Measurements from ENCODE around the gene MMD2. TPM values are rescaled to one million over a fixed set of nuclear protein-coding genes. Genes with fewer than 3 reads are reported as not detected.

The MMD2 gene
- total RNA-seq, 1 donor: not detected

DNA sequence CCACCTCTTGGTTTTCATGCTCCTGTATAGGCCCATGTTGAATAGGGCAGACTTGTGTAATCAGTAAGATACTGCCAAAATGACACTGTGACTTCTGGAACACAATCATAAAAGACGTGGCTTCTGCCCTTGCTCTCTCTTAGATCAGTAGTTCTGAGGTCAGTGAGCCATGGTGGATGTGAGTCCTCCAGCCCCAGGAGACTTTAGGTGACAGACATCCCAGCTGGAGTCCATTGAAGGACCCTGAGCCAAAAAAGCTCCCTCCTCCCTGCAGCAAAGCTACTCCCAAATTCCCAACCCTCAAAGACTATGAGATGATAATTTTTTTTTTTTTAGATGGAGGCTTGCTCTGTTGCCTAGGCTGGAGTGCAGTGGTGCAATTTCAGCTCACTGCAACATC lies 72.3 kb downstream of the MMD2 start:
- no peak for TF ChIP-seq CTCF (IDR thresholded peaks at IDR 0.05; ENCODE audit: insufficient read depth, low read depth, low read length)
- H3K4me3 ChIP-seq (ENCODE audit: low read depth, low read length): no peak overlapping the region
- no peak for DNase-seq (ENCODE audit: low read depth)

DNA sequence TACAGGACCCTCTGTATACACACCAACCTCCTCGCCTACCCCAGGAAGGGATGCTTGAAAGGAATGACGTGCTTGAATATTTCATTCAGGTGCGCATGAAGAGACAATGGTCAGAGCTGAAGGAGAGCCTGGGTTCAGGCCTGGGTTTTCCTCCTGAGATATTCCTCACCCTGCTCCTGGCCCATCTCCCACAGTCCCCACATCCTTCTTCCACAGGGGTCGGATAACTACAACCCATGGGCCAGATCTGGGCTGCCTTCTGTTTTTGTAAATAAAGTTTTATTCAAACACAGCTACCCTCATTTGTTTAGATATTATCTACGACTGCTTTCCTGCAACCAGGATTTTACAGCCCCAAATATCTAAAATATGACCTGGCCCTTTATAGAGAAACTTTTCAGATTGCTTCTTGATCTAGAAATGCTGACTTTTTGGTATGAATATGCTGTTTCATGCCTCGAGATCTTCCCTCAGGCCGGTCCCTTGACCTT lies 73.6 kb downstream of the MMD2 start:
- H3K4me3 ChIP-seq (ENCODE audit: low read depth, low read length): no peak overlapping the region
- TF ChIP-seq CTCF (IDR thresholded peaks at IDR 0.05; ENCODE audit: insufficient read depth, low read depth, low read length): no peak
- no peak for DNase-seq (ENCODE audit: low read depth)

DNA sequence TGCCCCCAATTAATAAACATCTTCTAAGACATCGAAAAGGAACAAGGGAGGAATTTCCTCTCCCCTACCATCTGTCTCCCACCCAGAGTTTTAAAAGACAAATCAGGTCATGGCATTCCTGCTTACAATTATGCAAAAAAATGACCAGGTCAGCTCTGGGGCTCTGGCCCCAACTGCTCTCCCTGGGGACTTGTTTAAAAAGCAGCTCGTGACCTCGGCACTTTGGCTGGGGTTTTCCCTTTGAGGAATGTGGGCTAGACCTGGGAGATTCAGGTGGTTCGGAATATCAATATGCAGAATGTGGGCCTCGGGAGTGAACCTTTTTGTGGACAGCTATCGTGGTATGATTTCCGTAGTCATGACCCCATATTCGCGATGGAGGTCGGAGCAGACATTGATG lies 74.8 kb downstream of the MMD2 start:
- no peak overlapping the region for H3K4me3 ChIP-seq (ENCODE audit: low read depth, low read length)
- no peak for TF ChIP-seq CTCF (IDR thresholded peaks at IDR 0.05; ENCODE audit: insufficient read depth, low read depth, low read length)
- DNase-seq (ENCODE audit: low read depth): no peak

DNA sequence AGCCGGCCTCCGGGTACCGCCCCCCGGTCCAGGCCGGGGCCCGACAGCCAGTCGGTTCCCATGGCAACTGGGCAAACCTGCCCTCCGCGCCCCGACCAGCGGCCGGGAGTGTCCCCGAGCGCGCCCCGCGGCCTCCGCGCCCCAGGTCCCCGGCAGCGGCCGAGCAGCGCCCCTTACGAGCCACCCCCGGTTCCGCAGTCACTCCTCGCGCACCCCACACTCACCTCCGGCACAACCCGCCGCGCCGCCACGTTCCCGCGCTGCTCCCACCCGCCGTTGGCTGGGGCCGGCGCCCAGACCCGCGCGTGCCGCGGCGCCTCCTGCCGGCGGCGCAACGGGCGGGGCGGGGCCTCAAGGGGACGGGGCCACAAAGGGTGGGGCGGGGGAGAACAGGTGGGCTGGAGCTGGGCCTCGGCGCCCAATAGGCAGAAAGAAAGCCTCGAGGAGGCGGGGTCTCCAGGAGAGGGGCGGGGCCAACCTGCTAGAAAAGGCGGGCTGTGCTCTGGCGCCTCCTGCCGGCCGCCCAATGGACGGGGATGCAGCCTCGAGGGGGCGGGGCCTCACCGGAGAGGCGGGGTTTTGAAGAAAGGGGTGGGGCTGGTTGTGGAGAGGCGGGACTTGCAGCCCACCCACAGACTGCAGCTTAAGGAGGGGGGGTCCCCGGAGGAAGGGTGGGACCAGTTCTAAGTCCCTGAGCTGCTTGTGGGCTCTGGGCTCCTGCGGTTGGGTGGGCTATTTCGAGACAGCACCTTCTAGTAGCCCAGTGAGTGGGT lies 75.4 kb downstream of the MMD2 start, which contains the start of gene RADIL:
Gene RADIL (minus strand): TSS at position 345 of the 773 bp plus-strand sequence. CDS start 5,577 bp downstream, outside the sequence.
- DNase-seq (ENCODE audit: low read depth): peak; percentile 91

DNA sequence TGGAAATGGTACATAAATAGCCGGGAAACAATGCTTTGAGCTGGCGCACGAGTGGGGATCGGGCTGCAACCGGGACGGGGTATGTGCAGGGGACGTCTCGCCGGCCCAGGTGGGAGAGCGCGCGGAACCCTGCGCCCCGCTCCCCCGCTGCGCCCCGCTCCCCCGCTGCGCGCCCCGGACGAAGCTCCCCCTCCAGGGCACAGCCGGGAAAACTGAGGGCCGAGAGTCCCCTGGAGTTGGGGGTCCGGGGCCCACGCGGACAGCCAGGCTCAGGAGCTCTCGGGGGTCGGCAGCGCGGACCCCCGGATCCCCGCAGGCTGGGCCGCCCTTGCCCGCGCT lies 76.0 kb downstream of the MMD2 start:
- no peak for DNase-seq (ENCODE audit: low read depth)
- H3K4me3 ChIP-seq (ENCODE audit: low read depth, low read length): peak overlapping the region; percentile 54
- TF ChIP-seq CTCF (IDR thresholded peaks at IDR 0.05; ENCODE audit: insufficient read depth, low read depth, low read length): no peak

More for the DNA sequence above, 75.4 kb downstream of the MMD2 start, which contains the start of gene RADIL:
- peak within 1 kb of the TSS; percentile 54 for H3K4me3 ChIP-seq (ENCODE audit: low read depth, low read length)
- TF ChIP-seq CTCF (IDR thresholded peaks at IDR 0.05; ENCODE audit: insufficient read depth, low read depth, low read length): peak; percentile 81

DNA sequence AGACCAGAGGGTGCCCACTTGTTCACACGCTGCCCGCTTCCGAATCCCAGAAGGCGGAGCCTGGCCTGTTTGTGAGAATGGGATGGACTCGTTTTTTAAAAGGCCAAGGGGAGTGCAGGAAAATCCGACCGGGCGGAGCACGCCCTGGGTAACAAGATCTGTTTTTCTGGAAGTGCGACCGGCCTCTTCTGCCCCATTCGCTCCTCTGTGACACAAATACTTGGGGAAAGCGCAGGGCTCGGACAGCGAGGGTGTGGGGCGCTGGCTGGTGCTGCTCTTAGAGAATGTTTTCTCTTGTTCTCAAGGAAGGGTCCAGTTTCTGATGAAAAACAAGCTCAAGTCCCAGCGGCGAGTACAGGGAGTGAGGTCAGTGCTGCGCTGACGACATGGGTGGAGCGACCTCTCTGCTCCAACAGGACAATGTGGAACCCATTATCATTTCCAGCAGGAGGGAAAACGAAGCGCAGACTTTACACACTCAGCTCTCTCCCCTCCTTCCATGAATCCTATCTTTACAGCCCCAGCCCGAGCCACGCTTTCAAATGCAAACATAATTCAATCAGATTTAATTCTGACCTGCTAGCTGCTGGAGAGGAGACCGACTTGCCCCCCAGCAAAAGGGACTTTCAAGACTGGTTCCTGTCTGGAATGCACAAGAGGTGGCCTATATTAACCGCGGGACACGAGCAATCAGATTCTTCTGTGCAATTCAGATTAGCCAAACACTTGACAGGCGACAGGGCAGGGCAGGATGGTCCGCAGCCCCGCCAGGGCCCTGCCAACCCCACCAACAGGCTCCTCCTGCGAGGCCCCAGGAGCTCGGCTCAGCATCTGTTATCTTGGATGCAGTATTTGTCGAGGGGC lies 76.6 kb downstream of the MMD2 start:
- peak overlapping the region; percentile 54 for H3K4me3 ChIP-seq (ENCODE audit: low read depth, low read length)
- no peak for TF ChIP-seq CTCF (IDR thresholded peaks at IDR 0.05; ENCODE audit: insufficient read depth, low read depth, low read length)
- peak; percentile 84 for DNase-seq (ENCODE audit: low read depth)

All from fibroblast of villous mesenchyme (primary cell).